SK-N-SH treated with all-trans-retinoic acid at 6 μM for 48 hours (cell line): ENCODE results near the gene IDUA.

Experiments
- CREB5 ChIP-seq: fragments of 250-450 bp; sonication (Bioruptor Pico); IDR thresholded peaks from 2 replicates; pipeline ENCODE4 v1.5.1; 2020; ENCODE audit warnings: low read depth, mild to moderate bottlenecking, moderate library complexity
- CSDC2 ChIP-seq: fragments of 250-450 bp; sonication (Bioruptor Pico); IDR thresholded peaks from 2 replicates; pipeline ENCODE4 v1.5.0; 2020; ENCODE audit warnings: mild to moderate bottlenecking, moderate library complexity
- ISL1 ChIP-seq: fragments of 250-450 bp; sonication (Bioruptor Pico); IDR thresholded peaks from 2 replicates; pipeline ENCODE4 v2.1.2; 2022; ENCODE audit warnings: mild to moderate bottlenecking, moderate library complexity
- PATZ1 ChIP-seq: fragments of 250-450 bp; sonication (Bioruptor Pico); IDR thresholded peaks from 2 replicates; pipeline ENCODE4 v1.8.0; 2020; ENCODE audit warnings: mild to moderate bottlenecking, moderate library complexity, borderline replicate concordance
- TOX ChIP-seq: fragments of 250-450 bp; sonication (Bioruptor Pico); IDR thresholded peaks from 2 replicates; pipeline ENCODE4 v1.8.0; 2021; ENCODE audit warnings: mild to moderate bottlenecking, moderate library complexity, borderline replicate concordance
- ZFP3 ChIP-seq: fragments of 250-450 bp; sonication (Bioruptor Pico); IDR thresholded peaks from 2 replicates; pipeline ENCODE4 v1.5.0; 2020; ENCODE audit warnings: mild to moderate bottlenecking, moderate library complexity

- no peak for TF ChIP-seq PATZ1
- no peak for TF ChIP-seq CREB5 (CRISPR knock-in tag)
- TF ChIP-seq ISL1 (CRISPR knock-in tag): no peak
- no peak for TF ChIP-seq CSDC2 (CRISPR knock-in tag)
- no peak for TF ChIP-seq TOX (CRISPR knock-in tag)
- TF ChIP-seq ZFP3 (CRISPR knock-in tag): no peak
Measured at GRCh38 chr4:1045595-1046201, 58.9 kb downstream of the IDUA start.
